Sigmoid colon (tissue), 7 donors: ENCODE results near the gene C1orf174. TPM values are rescaled to one million over a fixed set of nuclear protein-coding genes. Genes with fewer than 3 reads are reported as not detected.
A peak's percentile ranks its signal among the peaks of the same experiment; 100 is the strongest.

Experiments
- DNase-seq: peaks from one replicate; pipeline ENCODE4 v3.0.0-alpha.2; 2019
- H3K27ac ChIP-seq, 4 donors: fragments of 200-600 bp; sonication (generic); one replicate each; pipeline ENCODE4 v1.5.1; 2016 to 2019; ENCODE audit warnings: mild to moderate bottlenecking in 1 of 4
- H3K27me3 ChIP-seq, 3 donors: fragments of 200-600 bp; sonication (generic); one replicate each; pipeline ENCODE4 v1.5.1; 2019; ENCODE audit warnings: mild to moderate bottlenecking in 1 of 3
- H3K36me3 ChIP-seq, 4 donors: fragments of 200-600 bp; sonication (generic); one replicate each; pipeline ENCODE4 v1.5.1; 2016 to 2019
- H3K4me1 ChIP-seq, 4 donors: fragments of 200-600 bp; sonication (generic); one replicate each; pipeline ENCODE4 v1.5.1; 2017 to 2019
- H3K4me3 ChIP-seq, 4 donors: fragments of 200-600 bp; sonication (generic); one replicate each; pipeline ENCODE4 v1.5.1; 2017 to 2019; ENCODE audit warnings: mild to moderate bottlenecking in 2 of 4, moderate library complexity in 1 of 4
- H3K9me3 ChIP-seq, 4 donors: fragments of 200-600 bp in 3 of 4; sonication (generic) in 3 of 4; one replicate each; pipeline versions ENCODE4 v1.5.1 to v1.6.1; 2013 to 2019
- EP300 ChIP-seq, 4 donors: sonication (generic); formaldehyde crosslinking; IDR thresholded peaks; one replicate each; pipeline ENCODE4 v1.6.1; 2017; ENCODE audit warnings: antibody characterized with exemption in 4 of 4
- POLR2A ChIP-seq, 2 donors: fragments of 450-650 bp; IDR thresholded peaks; one replicate each; pipeline ENCODE4 v1.6.1; 2016; ENCODE audit warnings: antibody characterized with exemption in 2 of 2, mild to moderate bottlenecking in 2 of 2, moderate library complexity in 2 of 2
- POLR2AphosphoS5 ChIP-seq, 4 donors: sonication (generic); formaldehyde crosslinking; IDR thresholded peaks; one replicate each; pipeline ENCODE4 v1.6.1; 2017; ENCODE audit warnings: antibody characterized with exemption in 4 of 4
- WGBS, 2 donors: extraction: QIAGEN DNeasy Blood & Tissue Kit; methylation state at CpG; one replicate each; pipeline ENCODE4 v1.1.7; 2013; 5-methylcytosine and 5-hydroxymethylcytosine counted together
- intact Hi-C: fragments of 100-400 bp; cut with DNase I; formaldehyde crosslinking; loops from one replicate; pipeline ENCODE4 v1.15.1; 2023
- polyA plus RNA-seq, 3 donors: library from polyadenylated mRNA; stranded (reverse); fragments of 200-250 nt; gene quantifications; one replicate each; pipeline ENCODE4 v1.2.3, GENCODE V29; 2013
- total RNA-seq, 4 donors: library from RNA; depleted of rRNA; stranded (reverse); fragments of >200 nt; gene quantifications; one replicate each; pipeline ENCODE4 v1.1.0, GENCODE V29; 2016
- TF ChIP-seq, protein P1 (sequence below), 4 experiments: fragments of 450-650 bp in 3 of 4; fragments of 200-600 bp in 1 of 4; IDR thresholded peaks; one replicate each; pipeline ENCODE4 v1.5.1; 2016 to 2019; ENCODE audit warnings: antibody characterized with exemption in 4 of 4, mild to moderate bottlenecking in 3 of 4, moderate library complexity in 2 of 4
- donor health status: healthy with polysubstance abuse.
- donor health status: Bipolar disorder and iron deficiency.
- donor health status: healthy.

The C1orf174 gene
- total and polyA plus RNA-seq, 7 donors = 10.8 to 33.0 (median 23.4) TPM

DNA sequence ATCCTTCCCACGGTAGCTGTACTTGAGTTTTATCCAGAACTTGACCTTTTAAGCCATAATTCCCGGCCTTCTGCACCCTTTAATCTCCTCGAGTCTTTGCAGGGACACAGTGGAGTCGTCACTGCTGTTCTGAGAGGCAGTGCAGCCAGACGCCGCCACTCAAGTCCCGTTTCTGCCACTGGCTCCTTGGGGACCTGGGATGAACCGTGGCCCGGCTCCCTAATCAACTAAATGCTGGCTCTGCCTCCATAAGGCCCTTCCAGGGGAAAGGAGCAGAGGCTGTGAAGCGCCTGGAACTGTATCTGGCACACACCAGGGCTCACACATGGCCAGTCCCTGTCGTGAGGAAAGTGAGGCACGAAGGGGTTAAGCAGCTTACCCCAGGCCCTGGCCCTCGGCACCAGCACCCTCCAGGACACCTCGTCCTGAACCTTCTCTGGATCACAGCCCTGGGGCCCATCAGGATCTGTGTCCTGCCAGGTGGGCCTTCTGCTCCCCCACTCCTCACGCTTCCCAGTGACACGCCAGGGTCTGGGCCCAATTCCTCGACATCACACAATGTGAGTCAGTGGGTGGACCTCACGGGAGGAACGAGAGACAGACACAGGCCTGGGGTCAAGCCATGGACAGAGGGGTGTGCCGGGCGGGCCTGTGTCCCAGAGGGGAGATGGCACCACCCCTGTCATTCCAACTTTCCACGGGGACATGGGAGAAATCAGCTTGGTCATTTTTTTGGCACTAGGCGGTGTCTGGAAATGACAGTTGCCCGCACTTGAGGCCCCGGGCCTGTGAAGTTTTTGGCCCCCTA, 23.5 kb upstream of the C1orf174 start:
- Histone ChIP-seq H3K36me3 (no peaks in the 10 kb centered on the region), H3K4me1 (peaks cover 0 to 5% (median 2%) of the 10 kb centered on the region in 4 donors), H3K4me3 (no peak overlapping the region), H3K27ac (no peak overlapping the region), H3K9me3 (no peaks in the 10 kb centered on the region), H3K27me3 (peaks cover 0 to 9% (median 0%) of the 10 kb centered on the region in 3 donors)
- intact Hi-C loops = no loop called here
- WGBS, 2 donors = 84 to 86% methylated on average over 25 of the region's 25 CpGs
- peak; percentile 54 for DNase-seq
- TF ChIP-seq, protein P1, sequence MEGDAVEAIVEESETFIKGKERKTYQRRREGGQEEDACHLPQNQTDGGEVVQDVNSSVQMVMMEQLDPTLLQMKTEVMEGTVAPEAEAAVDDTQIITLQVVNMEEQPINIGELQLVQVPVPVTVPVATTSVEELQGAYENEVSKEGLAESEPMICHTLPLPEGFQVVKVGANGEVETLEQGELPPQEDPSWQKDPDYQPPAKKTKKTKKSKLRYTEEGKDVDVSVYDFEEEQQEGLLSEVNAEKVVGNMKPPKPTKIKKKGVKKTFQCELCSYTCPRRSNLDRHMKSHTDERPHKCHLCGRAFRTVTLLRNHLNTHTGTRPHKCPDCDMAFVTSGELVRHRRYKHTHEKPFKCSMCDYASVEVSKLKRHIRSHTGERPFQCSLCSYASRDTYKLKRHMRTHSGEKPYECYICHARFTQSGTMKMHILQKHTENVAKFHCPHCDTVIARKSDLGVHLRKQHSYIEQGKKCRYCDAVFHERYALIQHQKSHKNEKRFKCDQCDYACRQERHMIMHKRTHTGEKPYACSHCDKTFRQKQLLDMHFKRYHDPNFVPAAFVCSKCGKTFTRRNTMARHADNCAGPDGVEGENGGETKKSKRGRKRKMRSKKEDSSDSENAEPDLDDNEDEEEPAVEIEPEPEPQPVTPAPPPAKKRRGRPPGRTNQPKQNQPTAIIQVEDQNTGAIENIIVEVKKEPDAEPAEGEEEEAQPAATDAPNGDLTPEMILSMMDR (IDR thresholded peaks at IDR 0.05) = no peak
- TF ChIP-seq EP300 (IDR thresholded peaks at IDR 0.05) = no peak
- no peak for TF ChIP-seq POLR2AphosphoS5 (IDR thresholded peaks at IDR 0.05)
- TF ChIP-seq POLR2A (IDR thresholded peaks at IDR 0.05) = no peak

- TF ChIP-seq POLR2AphosphoS5 (IDR thresholded peaks at IDR 0.05) (no peak), POLR2A (IDR thresholded peaks at IDR 0.05) (no peak), EP300 (IDR thresholded peaks at IDR 0.05) (no peak)
- TF ChIP-seq, protein P1 (IDR thresholded peaks at IDR 0.05) = no peak
- no peak overlapping the region for H3K27ac ChIP-seq
- no peaks in the 10 kb centered on the region for H3K36me3 ChIP-seq
- peaks cover 0 to 5% (median 2%) of the 10 kb centered on the region in 4 donors for H3K4me1 ChIP-seq
- intact Hi-C loops = no loop called here
- H3K9me3 ChIP-seq = no peaks in the 10 kb centered on the region
- H3K4me3 ChIP-seq = no peak overlapping the region
- peaks cover 0 to 9% (median 0%) of the 10 kb centered on the region in 3 donors for H3K27me3 ChIP-seq
- 63 to 74% methylated on average over 6 of the region's 6 CpGs for WGBS, 2 donors
- no peak for DNase-seq
These were observed 22.8 kb upstream of the C1orf174 start for GRCh38 chr1:3922851-3923250.

- H3K27me3 ChIP-seq = peaks cover 0 to 13% (median 0%) of the 10 kb centered on the region in 3 donors
- H3K36me3 ChIP-seq = no peaks in the 10 kb centered on the region
- DNase-seq = no peak
- intact Hi-C loops = no loop called here
- peaks cover 0 to 5% (median 2%) of the 10 kb centered on the region in 4 donors for H3K4me1 ChIP-seq
- H3K27ac ChIP-seq = no peak overlapping the region
- no peaks in the 10 kb centered on the region for H3K9me3 ChIP-seq
- 58 to 77% methylated on average over 6 of the region's 6 CpGs for WGBS, 2 donors
- TF ChIP-seq POLR2AphosphoS5 (IDR thresholded peaks at IDR 0.05) (no peak), EP300 (IDR thresholded peaks at IDR 0.05) (no peak), POLR2A (IDR thresholded peaks at IDR 0.05) (no peak)
- TF ChIP-seq, protein P1 (IDR thresholded peaks at IDR 0.05) = no peak
- no peak overlapping the region for H3K4me3 ChIP-seq
These were observed 22.2 kb upstream of the C1orf174 start for GRCh38 chr1:3922201-3922725.

DNA sequence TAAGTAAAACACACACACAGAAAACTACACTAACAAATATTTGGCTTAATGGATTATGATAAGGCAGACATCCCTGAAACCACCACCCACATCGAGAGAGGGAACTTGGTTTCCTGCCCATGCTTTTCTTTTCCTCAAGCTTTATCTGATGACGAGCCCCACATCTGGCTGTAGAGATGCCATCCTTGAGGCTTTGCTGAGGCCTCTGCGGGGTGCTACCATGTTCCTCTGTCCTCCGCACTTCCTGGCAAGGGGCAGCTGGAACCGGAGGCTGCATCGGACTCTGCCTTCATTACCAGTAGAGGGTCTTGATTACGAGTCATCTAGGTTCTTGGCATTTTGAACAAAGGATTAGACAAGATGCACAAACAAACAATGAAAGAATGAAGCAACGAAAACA, 21.7 kb upstream of the C1orf174 start:
- H3K4me3 ChIP-seq = no peak overlapping the region
- no peak for DNase-seq
- no peak for TF ChIP-seq POLR2A (IDR thresholded peaks at IDR 0.05)
- no peak for TF ChIP-seq EP300 (IDR thresholded peaks at IDR 0.05)
- TF ChIP-seq, protein P1 (IDR thresholded peaks at IDR 0.05) = no peak
- WGBS, 2 donors = 73 to 74% methylated on average over 8 of the region's 8 CpGs
- intact Hi-C loops = no loop called here
- no peaks in the 10 kb centered on the region for H3K9me3 ChIP-seq
- H3K36me3 ChIP-seq = no peaks in the 10 kb centered on the region
- peaks cover 0 to 14% (median 0%) of the 10 kb centered on the region in 3 donors for H3K27me3 ChIP-seq
- peaks cover 0 to 5% (median 2%) of the 10 kb centered on the region in 4 donors for H3K4me1 ChIP-seq
- no peak overlapping the region for H3K27ac ChIP-seq
